ENCODE results near the gene MTMR4.
"Not testable (repeated sequence)": the region's sequence is repeated elsewhere in the genome, so short reads cannot be mapped to it uniquely, and the experiment has no call there.

MTMR4 gene

GRCh38 chr17:58492238-58493121 is 22.0 kb downstream of the MTMR4 start:
- no peak for DNase-seq (ENCODE audit: low read depth)

- no peak for DNase-seq (ENCODE audit: low read depth)
These were observed 22.9 kb downstream of the MTMR4 start for GRCh38 chr17:58491510-58492045.

- no peak for DNase-seq (ENCODE audit: low read depth)
These were observed 26.0 kb downstream of the MTMR4 start for GRCh38 chr17:58488428-58488890.

- no peak for DNase-seq (ENCODE audit: low read depth)
These were observed 26.6 kb downstream of the MTMR4 start, which contains the start of gene HSF5 for GRCh38 chr17:58487589-58488427. HSF5 (minus strand) TSS chr17:58488408; CDS start chr17:58488274, 134 bp downstream.

- DNase-seq (ENCODE audit: low read depth) = no peak
These were observed 29.8 kb downstream of the MTMR4 start for GRCh38 chr17:58484600-58484999.

GRCh38 chr17:58481798-58482197 is 32.6 kb downstream of the MTMR4 start:
- not testable (repeated sequence) for DNase-seq (ENCODE audit: low read depth)

- no peak for DNase-seq (ENCODE audit: low read depth)
These were observed 34.3 kb downstream of the MTMR4 start for GRCh38 chr17:58480090-58480489.

- no peak for DNase-seq (ENCODE audit: low read depth)
These were observed 37.6 kb downstream of the MTMR4 start for GRCh38 chr17:58476812-58477211.

- no peak for DNase-seq (ENCODE audit: low read depth)
These were observed 38.5 kb downstream of the MTMR4 start for GRCh38 chr17:58475985-58476384.

GRCh38 chr17:58470356-58470755 is 44.1 kb downstream of the MTMR4 start:
- no peak for DNase-seq (ENCODE audit: low read depth)

GRCh38 chr17:58468944-58469343 is 45.5 kb downstream of the MTMR4 start:
- DNase-seq (ENCODE audit: low read depth) = no peak

- no peak for DNase-seq (ENCODE audit: low read depth)
These were observed 58.9 kb downstream of the MTMR4 start for GRCh38 chr17:58455491-58455890.

GRCh38 chr17:58452738-58453137 is 61.7 kb downstream of the MTMR4 start:
- no peak for DNase-seq (ENCODE audit: low read depth)

- peak; percentile 77 for DNase-seq (ENCODE audit: low read depth)
These were observed 67.1 kb downstream of the MTMR4 start for GRCh38 chr17:58447039-58447975.

GRCh38 chr17:58446086-58446485 is 68.4 kb downstream of the MTMR4 start:
- DNase-seq (ENCODE audit: low read depth) = no peak

Measured in CMK (cell line).